Type B pancreatic cell (in vitro differentiated cells): Measurements from ENCODE around the gene EPHA3. TPM values are rescaled to one million over a fixed set of nuclear protein-coding genes. Genes with fewer than 3 reads are reported as not detected.

ENCODE experiments used
- DNase-seq: peaks from one replicate; pipeline ENCODE4 v3.0.0; 2021; ENCODE audit warnings: mixed read lengths; ENCODE audit not compliant: unreplicated experiment; ENCODE audit errors: extremely low spot score
- H3K27ac Mint-ChIP-seq: 2 replicates; pipeline ENCODE4 v1.8.0; 2021; ENCODE audit warnings: mild to moderate bottlenecking, mixed read lengths
- H3K27me3 Mint-ChIP-seq: 2 replicates; pipeline ENCODE4 v1.8.0; 2021; ENCODE audit warnings: mixed read lengths
- H3K36me3 Mint-ChIP-seq: 2 replicates; pipeline ENCODE4 v1.8.0; 2021; ENCODE audit warnings: mixed read lengths
- H3K4me1 Mint-ChIP-seq: one replicate; pipeline ENCODE4 v1.8.0; 2021; ENCODE audit warnings: mixed read lengths; ENCODE audit not compliant: unreplicated experiment
- H3K4me3 Mint-ChIP-seq: 2 replicates; pipeline ENCODE4 v1.8.0; 2021; ENCODE audit warnings: mild to moderate bottlenecking, mixed read lengths
- H3K9me3 Mint-ChIP-seq: 2 replicates; pipeline ENCODE4 v1.8.0; 2021; ENCODE audit warnings: mixed read lengths
- CTCF ChIP-seq: fragments of 200-600 bp; sonication (generic); conservative IDR thresholded peaks from 2 replicates; pipeline ENCODE4 v1.5.0; 2021; ENCODE audit warnings: antibody characterized with exemption, mild to moderate bottlenecking
- total RNA-seq: library from RNA; stranded (reverse); gene quantifications from 2 replicates; pipeline ENCODE4 v1.2.1, GENCODE V29; 2021; ENCODE audit warnings: low replicate concordance

Gene EPHA3
- total RNA-seq, 1 donor from 2014 or later, result 30.3 TPM

DNA sequence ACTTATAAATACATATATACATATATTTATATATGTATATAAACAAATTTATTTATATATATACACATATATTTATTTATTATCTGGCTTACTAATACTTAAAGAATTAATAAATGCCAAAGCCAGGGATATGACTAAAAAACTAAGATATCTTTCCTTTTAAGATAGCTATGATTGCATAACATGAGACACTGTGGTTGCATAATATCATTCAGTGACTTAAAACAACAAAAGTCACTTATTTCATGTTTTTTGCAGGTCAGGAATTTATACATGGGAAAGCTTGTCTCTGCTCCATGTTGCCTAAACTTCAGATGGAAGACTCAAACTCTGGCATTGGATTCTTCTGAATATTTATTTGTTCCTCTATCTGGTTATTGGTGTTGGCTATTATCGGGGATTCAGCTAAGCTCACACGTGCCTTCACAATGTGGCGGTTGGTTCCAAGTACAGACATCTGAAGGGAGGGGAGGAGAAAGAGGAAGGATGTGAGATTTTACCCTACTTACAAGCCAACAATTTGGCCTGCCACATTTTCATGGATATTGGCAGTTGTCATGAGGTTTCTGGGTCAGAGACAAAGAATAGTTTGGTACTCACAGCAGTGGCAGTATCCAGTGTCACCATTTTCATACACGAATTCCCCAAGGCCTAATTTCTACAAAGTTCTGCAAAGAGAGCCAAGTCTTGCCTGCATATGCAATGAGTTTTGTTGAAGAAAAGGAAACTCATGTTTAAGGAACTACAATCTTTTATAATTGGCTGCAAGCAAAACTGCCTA, 381.6 kb downstream of the EPHA3 start:
- Mint-ChIP-seq H3K27me3 (no peaks in the 10 kb centered on the region), H3K4me1 (no peaks in the 10 kb centered on the region), H3K27ac (no peak overlapping the region), H3K4me3 (no peak overlapping the region), H3K36me3 (no peaks in the 10 kb centered on the region), H3K9me3 (peaks cover 4% of the 10 kb centered on the region)
- DNase-seq, result no peak
- TF ChIP-seq CTCF, result no peak

- no peak for DNase-seq
- H3K4me1 Mint-ChIP-seq, result peaks cover 3% of the 10 kb centered on the region
Observed at GRCh38 chr3:89490129-89490528, 382.7 kb downstream of the EPHA3 start.

GRCh38 chr3:89494734-89495133, 387.3 kb downstream of the EPHA3 start:
- no peaks in the 10 kb centered on the region for H3K36me3 Mint-ChIP-seq
- H3K4me3 Mint-ChIP-seq, result no peak overlapping the region
- peaks cover 8% of the 10 kb centered on the region for H3K4me1 Mint-ChIP-seq
- H3K9me3 Mint-ChIP-seq, result no peaks in the 10 kb centered on the region
- TF ChIP-seq CTCF, result no peak
- DNase-seq, result no peak
- no peaks in the 10 kb centered on the region for H3K27me3 Mint-ChIP-seq
- no peak overlapping the region for H3K27ac Mint-ChIP-seq

More at GRCh38 chr3:89490129-89490528, 382.7 kb downstream of the EPHA3 start:
- Mint-ChIP-seq H3K9me3 (peaks cover 4% of the 10 kb centered on the region), H3K27ac (no peak overlapping the region), H3K4me3 (no peak overlapping the region), H3K36me3 (no peaks in the 10 kb centered on the region), H3K27me3 (no peaks in the 10 kb centered on the region)
- TF ChIP-seq CTCF, result no peak

- Mint-ChIP-seq H3K36me3 (no peaks in the 10 kb centered on the region), H3K27me3 (no peaks in the 10 kb centered on the region), H3K9me3 (no peaks in the 10 kb centered on the region), H3K27ac (no peak overlapping the region), H3K4me1 (peaks cover 13% of the 10 kb centered on the region), H3K4me3 (no peak overlapping the region)
- no peak for TF ChIP-seq CTCF
- DNase-seq, result no peak
Observed at GRCh38 chr3:89503891-89504391, 396.5 kb downstream of the EPHA3 start.

GRCh38 chr3:89504432-89504831, 397.0 kb downstream of the EPHA3 start:
- TF ChIP-seq CTCF, result no peak
- H3K27me3 Mint-ChIP-seq, result no peaks in the 10 kb centered on the region
- no peaks in the 10 kb centered on the region for H3K36me3 Mint-ChIP-seq
- DNase-seq, result no peak
- H3K27ac Mint-ChIP-seq, result no peak overlapping the region
- H3K4me1 Mint-ChIP-seq, result peaks cover 13% of the 10 kb centered on the region
- H3K9me3 Mint-ChIP-seq, result no peaks in the 10 kb centered on the region
- H3K4me3 Mint-ChIP-seq, result no peak overlapping the region
